ENCODE data around the gene SCAPER. TPM values are rescaled to one million over a fixed set of nuclear protein-coding genes. Genes with fewer than 3 reads are reported as not detected.

SCAPER gene
- total and polyA plus RNA-seq, 4 donors: 3.3 to 18.0 (median 9.9) TPM

DNA sequence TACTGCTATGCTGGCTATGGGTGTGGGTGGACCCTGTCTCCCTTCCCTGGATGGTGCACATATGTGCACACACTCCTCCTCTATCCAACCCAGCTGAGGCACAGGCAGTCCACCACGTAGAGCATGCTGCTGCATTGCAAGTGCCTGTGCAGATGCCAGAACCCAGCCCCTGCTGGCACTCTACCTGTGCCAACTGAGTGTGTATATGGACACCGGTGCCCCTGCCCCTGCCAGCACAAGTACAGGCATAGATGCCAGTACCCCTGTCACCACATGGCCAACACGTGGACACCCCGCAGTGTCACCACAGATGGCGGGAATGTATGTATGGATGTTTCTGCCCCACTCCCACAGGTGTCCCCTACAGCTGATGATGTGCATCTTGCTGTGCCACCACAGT is 352.0 kb downstream of the SCAPER start:
- 98% methylated on average over 5 of the region's 5 CpGs for WGBS
- Histone ChIP-seq H3K27ac (ENCODE audit: low read depth in 1 of 2, low read length in 2 of 2) (no peak overlapping the region), H3K4me1 (ENCODE audit: control insufficient read depth in 4 of 4, insufficient read depth in 4 of 4, low read length in 3 of 4) (no peaks in the 10 kb centered on the region), H3K36me3 (ENCODE audit: control insufficient read depth in 4 of 4, insufficient read depth in 3 of 4, low read depth in 1 of 4, low read length in 3 of 4) (no peaks in the 10 kb centered on the region), H3K27me3 (ENCODE audit: control insufficient read depth in 4 of 4, insufficient read depth in 4 of 4, low read length in 3 of 4) (no peaks in the 10 kb centered on the region), H3K9ac (ENCODE audit: low read depth in 1 of 2, low read length in 2 of 2) (no peak overlapping the region), H3K9me3 (ENCODE audit: control insufficient read depth in 4 of 4, low read length in 3 of 4) (no peaks in the 10 kb centered on the region), H3K4me3 (ENCODE audit: low read depth in 1 of 3, low read length in 3 of 3) (no peak overlapping the region)
- TF ChIP-seq SP1 (IDR thresholded peaks at IDR 0.05): no peak
- DNase-seq (ENCODE audit: low spot score): no peak

DNA sequence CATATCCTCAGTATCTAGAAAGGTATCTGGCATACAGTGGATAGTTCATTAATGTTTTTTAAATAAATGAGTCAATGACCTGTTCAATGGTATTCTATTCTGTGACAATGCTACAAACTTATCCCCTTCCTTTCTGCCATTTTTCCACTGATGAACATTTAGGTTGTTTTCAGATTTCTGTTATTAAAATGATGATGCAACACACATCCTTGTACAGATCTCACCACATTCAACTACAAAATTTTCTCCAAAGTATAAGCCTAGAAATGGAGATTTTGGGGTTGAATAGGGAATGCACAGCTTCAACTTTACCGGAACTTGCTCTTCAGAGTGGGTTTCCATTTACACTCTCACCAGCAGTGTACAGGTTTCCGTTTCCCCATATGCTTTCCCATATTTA is 358.3 kb downstream of the SCAPER start:
- H3K4me3 ChIP-seq (ENCODE audit: low read depth in 1 of 3, low read length in 3 of 3): no peak overlapping the region
- no peak for DNase-seq (ENCODE audit: low spot score)
- WGBS: 100% methylated on average over 2 of the region's 2 CpGs
- no peaks in the 10 kb centered on the region for H3K27me3 ChIP-seq (ENCODE audit: control insufficient read depth in 4 of 4, insufficient read depth in 4 of 4, low read length in 3 of 4)
- no peaks in the 10 kb centered on the region for H3K9me3 ChIP-seq (ENCODE audit: control insufficient read depth in 4 of 4, low read length in 3 of 4)
- H3K9ac ChIP-seq (ENCODE audit: low read depth in 1 of 2, low read length in 2 of 2): no peak overlapping the region
- no peaks in the 10 kb centered on the region for H3K4me1 ChIP-seq (ENCODE audit: control insufficient read depth in 4 of 4, insufficient read depth in 4 of 4, low read length in 3 of 4)
- no peak overlapping the region for H3K27ac ChIP-seq (ENCODE audit: low read depth in 1 of 2, low read length in 2 of 2)
- H3K36me3 ChIP-seq (ENCODE audit: control insufficient read depth in 4 of 4, insufficient read depth in 3 of 4, low read depth in 1 of 4, low read length in 3 of 4): no peaks in the 10 kb centered on the region
- TF ChIP-seq, protein P1, sequence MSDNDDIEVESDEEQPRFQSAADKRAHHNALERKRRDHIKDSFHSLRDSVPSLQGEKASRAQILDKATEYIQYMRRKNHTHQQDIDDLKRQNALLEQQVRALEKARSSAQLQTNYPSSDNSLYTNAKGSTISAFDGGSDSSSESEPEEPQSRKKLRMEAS (IDR thresholded peaks at IDR 0.05): no peak
- no peak for TF ChIP-seq EGR1 (IDR thresholded peaks at IDR 0.05; ENCODE audit: low read depth in 2 of 2)
- no peak for TF ChIP-seq SP1 (IDR thresholded peaks at IDR 0.05)

GRCh38 chr15:76533995-76534394 is 371.1 kb downstream of the SCAPER start:
- 71% methylated on average over 2 of the region's 2 CpGs for WGBS
- DNase-seq (ENCODE audit: low spot score): no peak
- Histone ChIP-seq H3K36me3 (ENCODE audit: control insufficient read depth in 4 of 4, insufficient read depth in 3 of 4, low read depth in 1 of 4, low read length in 3 of 4) (no peaks in the 10 kb centered on the region), H3K9me3 (ENCODE audit: control insufficient read depth in 4 of 4, low read length in 3 of 4) (no peaks in the 10 kb centered on the region), H3K9ac (ENCODE audit: low read depth in 1 of 2, low read length in 2 of 2) (no peak overlapping the region), H3K27me3 (ENCODE audit: control insufficient read depth in 4 of 4, insufficient read depth in 4 of 4, low read length in 3 of 4) (no peaks in the 10 kb centered on the region), H3K27ac (ENCODE audit: low read depth in 1 of 2, low read length in 2 of 2) (no peak overlapping the region), H3K4me1 (ENCODE audit: control insufficient read depth in 4 of 4, insufficient read depth in 4 of 4, low read length in 3 of 4) (peaks cover 0 to 1% (median 0%) of the 10 kb centered on the region in 4 donors), H3K4me3 (ENCODE audit: low read depth in 1 of 3, low read length in 3 of 3) (no peak overlapping the region)
- TF ChIP-seq TAF1 (conservative IDR thresholded peaks at IDR 0.05): no peak
- TF ChIP-seq RXRA (IDR thresholded peaks at IDR 0.05): no peak
- TF ChIP-seq REST (IDR thresholded peaks at IDR 0.05): no peak
- TF ChIP-seq, protein P1 (IDR thresholded peaks at IDR 0.05): no peak
- no peak for TF ChIP-seq HNF4A (conservative IDR thresholded peaks at IDR 0.05)
- no peak for TF ChIP-seq CTCF (IDR thresholded peaks at IDR 0.05; ENCODE audit: low read depth, low read length, missing input control)
- no peak for TF ChIP-seq SP1 (IDR thresholded peaks at IDR 0.05)
- TF ChIP-seq YY1 (IDR thresholded peaks at IDR 0.05): no peak
- TF ChIP-seq FOXA2 (IDR thresholded peaks at IDR 0.05): no peak
- no peak for TF ChIP-seq HNF4G (IDR thresholded peaks at IDR 0.05)
- TF ChIP-seq RAD21 (IDR thresholded peaks at IDR 0.05): no peak
- TF ChIP-seq EGR1 (IDR thresholded peaks at IDR 0.05; ENCODE audit: low read depth in 2 of 2): no peak
